NCI-H748 (cell line): Measurements from ENCODE around the gene GCNT1.
"Not testable (repeated sequence)": the region's sequence is repeated elsewhere in the genome, so short reads cannot be mapped to it uniquely, and the experiment has no call there.

ENCODE experiments used
- DNase-seq: peaks from one replicate; lab custom pipeline; 2025; ENCODE audit not compliant: unreplicated experiment; lab: John Stamatoyannopoulos, UW

The GCNT1 gene

GRCh38 chr9:76530458-76531110 lies 71.6 kb downstream of the GCNT1 start:
- no peak for DNase-seq

GRCh38 chr9:76531231-76531780 lies 72.3 kb downstream of the GCNT1 start:
- no peak for DNase-seq

- DNase-seq = not testable (repeated sequence)
Measured at GRCh38 chr9:76532877-76533276, 73.9 kb downstream of the GCNT1 start.

DNA sequence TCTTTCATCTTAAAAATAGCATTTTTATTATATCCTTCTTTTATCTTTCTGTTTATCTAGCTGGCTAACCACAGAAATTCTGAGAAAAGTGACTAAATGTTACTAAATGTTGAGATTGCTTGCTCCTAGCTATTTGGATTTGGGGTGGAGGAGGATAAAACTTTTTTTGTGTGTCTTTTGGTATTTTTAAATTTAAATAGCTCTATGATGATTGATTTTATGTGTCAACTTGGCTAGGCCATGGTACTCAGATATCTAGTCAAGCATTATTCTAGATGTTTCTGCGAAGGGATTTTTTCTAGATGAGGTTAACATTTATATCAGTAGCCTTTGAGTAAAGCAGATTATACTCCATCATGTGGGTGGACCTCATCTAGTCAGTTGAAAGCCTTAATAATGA lies 75.0 kb downstream of the GCNT1 start:
- DNase-seq = no peak

- DNase-seq = no peak
Measured at GRCh38 chr9:76537150-76537646, 78.2 kb downstream of the GCNT1 start.

DNA sequence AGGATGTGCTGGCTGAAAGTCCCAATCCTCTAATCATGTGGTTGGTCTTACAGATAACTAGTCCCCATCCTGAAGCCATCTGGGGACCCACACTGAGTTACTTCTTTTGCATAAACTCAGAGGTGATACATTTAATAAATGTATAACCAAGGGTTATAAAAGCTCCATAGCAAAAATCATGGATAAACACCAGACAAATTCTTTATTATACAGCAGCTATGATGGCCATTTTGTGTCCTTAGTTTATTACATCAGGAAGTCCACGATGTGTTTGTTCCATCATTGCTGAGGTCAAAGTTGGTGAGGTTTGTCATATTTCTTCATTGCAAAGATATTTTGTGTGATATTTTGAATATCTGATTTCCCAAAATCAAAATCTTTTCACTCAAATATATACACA lies 80.2 kb downstream of the GCNT1 start:
- no peak for DNase-seq

- DNase-seq = peak; percentile 53
Measured at GRCh38 chr9:76542360-76542759, 83.4 kb downstream of the GCNT1 start.

- DNase-seq = no peak
Measured at GRCh38 chr9:76545191-76545590, 86.2 kb downstream of the GCNT1 start.

- no peak for DNase-seq
Measured at GRCh38 chr9:76552181-76552580, 93.2 kb downstream of the GCNT1 start.

GRCh38 chr9:76552751-76553455 lies 93.9 kb downstream of the GCNT1 start:
- DNase-seq = no peak

GRCh38 chr9:76553680-76554079 lies 94.7 kb downstream of the GCNT1 start:
- DNase-seq = no peak
